Panc1 (cell line): ENCODE measurements around the gene IGFBP4.

ENCODE experiments used
- POLR2AphosphoS5 ChIP-seq: IDR thresholded peaks from 2 replicates; pipeline ENCODE4 v1.6.1; 2012; ENCODE audit warnings: mild to moderate bottlenecking, low read depth, low read length, moderate library complexity
- SIN3A ChIP-seq: IDR thresholded peaks from 2 replicates; pipeline ENCODE4 v1.6.1; 2012; ENCODE audit warnings: low read depth, mild to moderate bottlenecking, low read length, moderate library complexity, borderline replicate concordance; ENCODE audit not compliant: insufficient read depth
- TF ChIP-seq, protein P1 (sequence below): fragments of 450-650 bp; IDR thresholded peaks from 2 replicates; pipeline ENCODE4 v1.5.1; 2017; ENCODE audit warnings: mild to moderate bottlenecking

DNA sequence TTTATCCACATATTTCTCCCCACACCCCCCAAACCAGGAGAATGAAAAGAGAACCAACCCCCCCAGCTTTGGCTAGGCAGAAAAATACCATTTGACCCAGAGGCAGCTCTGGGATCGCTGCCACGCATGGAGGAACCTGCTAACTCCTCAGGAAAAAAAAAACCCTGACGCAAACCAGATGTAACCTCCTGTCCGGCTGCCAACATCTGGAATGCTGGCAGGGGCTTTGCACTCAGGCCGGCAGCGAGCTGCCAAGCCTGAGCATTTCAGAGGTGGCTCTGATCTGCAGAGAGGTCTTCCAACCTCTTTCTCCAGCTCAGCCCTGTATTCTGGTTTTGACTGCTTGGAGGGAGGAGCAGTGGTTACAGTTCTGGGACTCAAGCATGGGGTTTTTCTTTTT is 8.2 kb downstream of the IGFBP4 start:
- TF ChIP-seq, protein P1, sequence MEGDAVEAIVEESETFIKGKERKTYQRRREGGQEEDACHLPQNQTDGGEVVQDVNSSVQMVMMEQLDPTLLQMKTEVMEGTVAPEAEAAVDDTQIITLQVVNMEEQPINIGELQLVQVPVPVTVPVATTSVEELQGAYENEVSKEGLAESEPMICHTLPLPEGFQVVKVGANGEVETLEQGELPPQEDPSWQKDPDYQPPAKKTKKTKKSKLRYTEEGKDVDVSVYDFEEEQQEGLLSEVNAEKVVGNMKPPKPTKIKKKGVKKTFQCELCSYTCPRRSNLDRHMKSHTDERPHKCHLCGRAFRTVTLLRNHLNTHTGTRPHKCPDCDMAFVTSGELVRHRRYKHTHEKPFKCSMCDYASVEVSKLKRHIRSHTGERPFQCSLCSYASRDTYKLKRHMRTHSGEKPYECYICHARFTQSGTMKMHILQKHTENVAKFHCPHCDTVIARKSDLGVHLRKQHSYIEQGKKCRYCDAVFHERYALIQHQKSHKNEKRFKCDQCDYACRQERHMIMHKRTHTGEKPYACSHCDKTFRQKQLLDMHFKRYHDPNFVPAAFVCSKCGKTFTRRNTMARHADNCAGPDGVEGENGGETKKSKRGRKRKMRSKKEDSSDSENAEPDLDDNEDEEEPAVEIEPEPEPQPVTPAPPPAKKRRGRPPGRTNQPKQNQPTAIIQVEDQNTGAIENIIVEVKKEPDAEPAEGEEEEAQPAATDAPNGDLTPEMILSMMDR, result no peak
- TF ChIP-seq SIN3A, result no peak
- no peak for TF ChIP-seq POLR2AphosphoS5
